Panc1 (cell line): ENCODE data around the gene PSMB8. TPM values are rescaled to one million over a fixed set of nuclear protein-coding genes. Genes with fewer than 3 reads are reported as not detected.
A peak's percentile ranks its signal among the peaks of the same experiment; 100 is the strongest.

Experiments
- ATAC-seq: fragments of 200-7000 bp; cut with Tn5 transposase; 2 replicates; pipeline ENCODE4 v1.9.1; 2020; ENCODE audit warnings: mild to moderate bottlenecking, moderate library complexity
- BruUV-seq: library from RNA; stranded (reverse); fragments of 400-500 nt; replicated peaks from 2 replicates; lab custom pipeline; 2021; lab: Mats Ljungman, UMichigan
- CTCF ChIA-PET: fragments of 300-600 bp; sonication (Branson Sonifier 250); formaldehyde crosslinking; loops from one replicate; lab custom pipeline; 2022; ENCODE audit warnings: antibody characterized with exemption; lab: Charles Lee
- POLR2A ChIA-PET: fragments of 300-600 bp; sonication (Branson Sonifier 250); formaldehyde crosslinking; loops from one replicate; lab custom pipeline; 2022; ENCODE audit warnings: antibody characterized with exemption; lab: Charles Lee
- DNase-seq: peaks from one replicate; pipeline ENCODE4 v3.0.0-alpha.2; 2010; ENCODE audit warnings: low read depth, low spot score
- H3K27ac ChIP-seq: 2 replicates; pipeline ENCODE4 v1.5.1; 2011; ENCODE audit warnings: mild to moderate bottlenecking, low read length, inconsistent platforms
- H3K27me3 ChIP-seq: fragments of 200-500 bp; sonication (Bioruptor generic); 2 replicates; pipeline ENCODE4 v1.6.0; 2014; ENCODE audit warnings: low read length, inconsistent platforms; ENCODE audit not compliant: control insufficient read depth, insufficient read depth
- H3K36me3 ChIP-seq: fragments of 200-500 bp; sonication (Bioruptor generic); 2 replicates; pipeline ENCODE4 v1.5.1; 2014; ENCODE audit warnings: inconsistent platforms, mild to moderate bottlenecking, low read length, moderate library complexity; ENCODE audit not compliant: control insufficient read depth, insufficient read depth
- H3K4me1 ChIP-seq: 2 replicates; pipeline ENCODE4 v1.5.1; 2011; ENCODE audit warnings: inconsistent platforms, mild to moderate bottlenecking, low read length, moderate library complexity; ENCODE audit not compliant: control insufficient read depth, insufficient read depth
- H3K4me3 ChIP-seq, 2 experiments: 2 replicates each; pipeline ENCODE4 v1.5.1; 2011 to 2012; ENCODE audit warnings: low read depth in 2 of 2, low read length in 2 of 2, mild to moderate bottlenecking in 2 of 2, inconsistent platforms in 1 of 2, moderate library complexity in 1 of 2
- H3K9me3 ChIP-seq: fragments of 200-500 bp; sonication (Bioruptor generic); 2 replicates; pipeline ENCODE4 v1.5.1; 2014; ENCODE audit warnings: low read depth, mild to moderate bottlenecking, inconsistent platforms, low read length, moderate library complexity; ENCODE audit not compliant: control insufficient read depth, insufficient read depth
- POLR2AphosphoS5 ChIP-seq: IDR thresholded peaks from 2 replicates; pipeline ENCODE4 v1.6.1; 2012; ENCODE audit warnings: mild to moderate bottlenecking, low read depth, low read length, moderate library complexity
- SIN3A ChIP-seq: IDR thresholded peaks from 2 replicates; pipeline ENCODE4 v1.6.1; 2012; ENCODE audit warnings: low read depth, mild to moderate bottlenecking, low read length, moderate library complexity, borderline replicate concordance; ENCODE audit not compliant: insufficient read depth
- TCF7L2 ChIP-seq: IDR thresholded peaks from 2 replicates; pipeline ENCODE4 v1.6.1; 2011; ENCODE audit warnings: mild to moderate bottlenecking, low read depth, low read length, inconsistent platforms
- in situ Hi-C: cut with HindIII; loops from 2 replicates; pipeline ENCODE4 v1.10.0; 2016; ENCODE audit warnings: low sequenced_read_pairs, low pct_unique_long_range_greater_than_20kb
- intact Hi-C: fragments of 100-400 bp; cut with micrococcal nuclease; formaldehyde crosslinking; loops from one replicate; pipeline ENCODE4 v1.10.0; 2022; ENCODE audit not compliant: unreplicated experiment
- total RNA-seq: library from RNA; stranded (reverse); gene quantifications from one replicate; pipeline ENCODE4 v1.2.1, GENCODE V29; 2021; ENCODE audit not compliant: unreplicated experiment
- TF ChIP-seq, protein P1 (sequence below), 2 experiments: IDR thresholded peaks; 2 replicates each; pipeline ENCODE4 v1.6.1; 2011 to 2012; ENCODE audit warnings: low read depth in 2 of 2, control low read depth in 1 of 2, low read length in 1 of 2, mild to moderate bottlenecking in 1 of 2, moderate library complexity in 1 of 2; ENCODE audit not compliant: insufficient read depth in 1 of 2
- TF ChIP-seq, protein P2 (sequence below): fragments of 450-650 bp; IDR thresholded peaks from 2 replicates; pipeline ENCODE4 v1.5.1; 2017; ENCODE audit warnings: mild to moderate bottlenecking

PSMB8 gene
- total RNA-seq, 1 experiment from 2014 or later: 43.8 TPM

DNA sequence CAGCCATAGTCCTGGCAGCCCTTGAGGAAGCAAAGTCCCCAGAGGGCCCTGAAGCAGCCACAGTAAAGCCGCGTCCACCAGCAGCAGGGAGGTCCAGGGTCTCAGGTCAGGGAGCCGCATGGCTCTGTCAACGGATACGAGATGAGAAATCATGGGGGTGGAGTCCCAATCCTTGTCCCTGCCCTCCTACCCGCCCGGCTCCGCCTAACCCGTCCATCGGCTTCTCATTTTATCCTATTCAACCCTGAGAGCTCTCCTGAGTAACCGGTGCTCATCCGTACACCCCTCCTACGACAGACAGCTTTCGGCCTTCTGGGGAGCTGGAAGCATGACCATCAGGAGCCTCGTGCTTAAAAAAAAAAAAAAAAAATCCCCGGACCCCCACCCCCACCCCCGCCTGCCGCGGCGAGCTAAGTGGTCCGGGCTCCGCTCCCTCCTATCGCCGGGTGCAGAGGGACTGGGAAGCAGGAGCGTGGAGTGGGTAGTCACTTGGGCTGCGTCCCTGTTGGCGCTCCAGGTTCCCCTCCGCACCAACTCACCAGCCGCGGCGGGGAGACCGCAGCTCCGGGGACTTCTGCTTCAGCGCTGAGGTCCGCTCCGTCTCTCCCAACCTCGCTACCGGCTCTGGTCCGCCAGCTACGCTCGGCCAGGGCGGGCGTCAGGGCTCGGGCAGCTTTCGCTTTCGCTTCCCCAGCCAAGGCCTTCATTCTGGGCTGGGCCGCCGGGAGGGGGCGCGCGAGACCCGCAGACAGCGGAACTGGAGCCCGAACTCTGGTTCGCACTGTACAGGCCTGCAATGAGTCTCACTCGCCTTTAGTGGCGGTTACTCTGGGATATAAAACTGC is 5.5 kb downstream of the PSMB8 start, which contains the start of gene TAP2:
TAP2 (minus strand) TSS at position 626 of the 845 bp plus-strand sequence; CDS start at position 120, 506 bp downstream.
- Histone ChIP-seq H3K36me3 (peaks cover 2% of the 10 kb centered on the region; the same call in 1 of the 2 replicates), H3K9me3 (no peaks in the 10 kb centered on the region), H3K4me3 (peak within 1 kb of the TSS; percentile 65 to 76), H3K27me3 (no peaks in the 10 kb centered on the region), H3K4me1 (peaks cover 9% of the 10 kb centered on the region), H3K27ac (peak within 1 kb of the TSS; percentile 89)
- POLR2A ChIA-PET: interaction anchor here (0.6 to 1.3 kb wide), 4 partner anchors 15 to 378 kb away, joined by 4 to 11 read pairs (median 8); partner anchors contain the start of genes PSMB9 and TAP1
- TF ChIP-seq TCF7L2: 0 out of 2 replicates have a peak, but pooled peaks have one; percentile 20
- peak; percentile 60 for TF ChIP-seq POLR2AphosphoS5
- TF ChIP-seq, protein P1, sequence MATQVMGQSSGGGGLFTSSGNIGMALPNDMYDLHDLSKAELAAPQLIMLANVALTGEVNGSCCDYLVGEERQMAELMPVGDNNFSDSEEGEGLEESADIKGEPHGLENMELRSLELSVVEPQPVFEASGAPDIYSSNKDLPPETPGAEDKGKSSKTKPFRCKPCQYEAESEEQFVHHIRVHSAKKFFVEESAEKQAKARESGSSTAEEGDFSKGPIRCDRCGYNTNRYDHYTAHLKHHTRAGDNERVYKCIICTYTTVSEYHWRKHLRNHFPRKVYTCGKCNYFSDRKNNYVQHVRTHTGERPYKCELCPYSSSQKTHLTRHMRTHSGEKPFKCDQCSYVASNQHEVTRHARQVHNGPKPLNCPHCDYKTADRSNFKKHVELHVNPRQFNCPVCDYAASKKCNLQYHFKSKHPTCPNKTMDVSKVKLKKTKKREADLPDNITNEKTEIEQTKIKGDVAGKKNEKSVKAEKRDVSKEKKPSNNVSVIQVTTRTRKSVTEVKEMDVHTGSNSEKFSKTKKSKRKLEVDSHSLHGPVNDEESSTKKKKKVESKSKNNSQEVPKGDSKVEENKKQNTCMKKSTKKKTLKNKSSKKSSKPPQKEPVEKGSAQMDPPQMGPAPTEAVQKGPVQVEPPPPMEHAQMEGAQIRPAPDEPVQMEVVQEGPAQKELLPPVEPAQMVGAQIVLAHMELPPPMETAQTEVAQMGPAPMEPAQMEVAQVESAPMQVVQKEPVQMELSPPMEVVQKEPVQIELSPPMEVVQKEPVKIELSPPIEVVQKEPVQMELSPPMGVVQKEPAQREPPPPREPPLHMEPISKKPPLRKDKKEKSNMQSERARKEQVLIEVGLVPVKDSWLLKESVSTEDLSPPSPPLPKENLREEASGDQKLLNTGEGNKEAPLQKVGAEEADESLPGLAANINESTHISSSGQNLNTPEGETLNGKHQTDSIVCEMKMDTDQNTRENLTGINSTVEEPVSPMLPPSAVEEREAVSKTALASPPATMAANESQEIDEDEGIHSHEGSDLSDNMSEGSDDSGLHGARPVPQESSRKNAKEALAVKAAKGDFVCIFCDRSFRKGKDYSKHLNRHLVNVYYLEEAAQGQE (IDR thresholded peaks at IDR 0.05; ENCODE audit: insufficient read depth in 1 of 2, low read depth in 2 of 2, low read length in 1 of 2): no peak
- TF ChIP-seq, protein P2, sequence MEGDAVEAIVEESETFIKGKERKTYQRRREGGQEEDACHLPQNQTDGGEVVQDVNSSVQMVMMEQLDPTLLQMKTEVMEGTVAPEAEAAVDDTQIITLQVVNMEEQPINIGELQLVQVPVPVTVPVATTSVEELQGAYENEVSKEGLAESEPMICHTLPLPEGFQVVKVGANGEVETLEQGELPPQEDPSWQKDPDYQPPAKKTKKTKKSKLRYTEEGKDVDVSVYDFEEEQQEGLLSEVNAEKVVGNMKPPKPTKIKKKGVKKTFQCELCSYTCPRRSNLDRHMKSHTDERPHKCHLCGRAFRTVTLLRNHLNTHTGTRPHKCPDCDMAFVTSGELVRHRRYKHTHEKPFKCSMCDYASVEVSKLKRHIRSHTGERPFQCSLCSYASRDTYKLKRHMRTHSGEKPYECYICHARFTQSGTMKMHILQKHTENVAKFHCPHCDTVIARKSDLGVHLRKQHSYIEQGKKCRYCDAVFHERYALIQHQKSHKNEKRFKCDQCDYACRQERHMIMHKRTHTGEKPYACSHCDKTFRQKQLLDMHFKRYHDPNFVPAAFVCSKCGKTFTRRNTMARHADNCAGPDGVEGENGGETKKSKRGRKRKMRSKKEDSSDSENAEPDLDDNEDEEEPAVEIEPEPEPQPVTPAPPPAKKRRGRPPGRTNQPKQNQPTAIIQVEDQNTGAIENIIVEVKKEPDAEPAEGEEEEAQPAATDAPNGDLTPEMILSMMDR: peak; percentile 98
- TF ChIP-seq SIN3A: peak; percentile 96; the same call in 1 of the 2 replicates
- peak; percentile 96 for ATAC-seq
- in situ Hi-C loops: no loop called here
- CTCF ChIA-PET: interaction anchor here (0.5 to 2.3 kb wide), 14 partner anchors 13 to 146 kb away, joined by 3 to 56 read pairs (median 6); partner anchors contain the start of genes PSMB9 and TAP1
- no TSS peak for BruUV-seq
- peak; percentile 63 for DNase-seq
- intact Hi-C loops: loop anchor here (1.0 kb wide), 1 partner anchor 29 kb away; no protein-coding TSS in a partner anchor

DNA sequence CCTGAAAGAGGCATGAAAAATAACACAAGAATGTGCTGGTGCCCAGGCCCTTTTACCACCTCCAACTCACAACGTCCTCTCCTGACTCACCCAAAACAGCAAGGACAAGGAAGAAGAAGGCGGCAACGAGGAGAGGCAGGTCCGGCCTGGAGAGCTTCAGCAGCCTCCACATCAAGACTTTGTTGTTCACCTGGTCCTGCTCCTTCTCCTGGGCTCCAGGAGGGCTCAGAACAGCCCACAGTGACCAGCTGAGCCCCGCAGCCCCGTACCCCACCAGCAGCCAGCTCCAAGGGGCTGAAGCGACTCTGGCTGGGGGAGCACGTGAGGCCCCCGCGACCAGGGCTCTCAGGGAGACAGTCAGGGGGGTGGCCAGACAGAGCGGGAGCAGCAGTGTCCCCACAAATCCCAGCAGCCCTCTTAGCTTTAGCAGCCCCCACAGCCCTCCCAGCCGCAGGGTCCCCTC is 6.2 kb downstream of the PSMB8 start:
- Histone ChIP-seq H3K4me3 (peak overlapping the region; percentile 65 to 76), H3K36me3 (peaks cover 2% of the 10 kb centered on the region; the same call in 1 of the 2 replicates), H3K27ac (peak overlapping the region; percentile 89), H3K27me3 (no peaks in the 10 kb centered on the region), H3K4me1 (peaks cover 7% of the 10 kb centered on the region), H3K9me3 (no peaks in the 10 kb centered on the region)
- ChIA-PET POLR2A (interaction anchor here (0.6 to 1.3 kb wide), 3 partner anchors 16 to 134 kb away, joined by 3 to 7 read pairs (median 4); partner anchors contain the start of genes PSMB9 and TAP1), CTCF (interaction anchor here (0.5 to 2.3 kb wide), 7 partner anchors 14 to 147 kb away, joined by 3 to 56 read pairs (median 5); partner anchors contain the start of genes PSMB9 and TAP1)
- in situ Hi-C loops (no loop called here), intact Hi-C loops (loop anchor here (1.0 kb wide), 1 partner anchor 30 kb away; no protein-coding TSS in a partner anchor)
- no peak for TF ChIP-seq SIN3A
- TSS peak; percentile 49 for BruUV-seq
- DNase-seq (no peak), ATAC-seq (peak; percentile 9)
